ENCODE results near the gene MACF1. TPM values are rescaled to one million over a fixed set of nuclear protein-coding genes. Genes with fewer than 3 reads are reported as not detected.

Gene MACF1
- polyA plus RNA-seq, 1 of the 3 experiments (the other 2 are of a cell fraction): 37.6 TPM

GRCh38 chr1:39524171-39524570 is 319.7 kb downstream of the MACF1 start:
- Histone ChIP-seq H3F3A (replicated peaks; ENCODE audit: insufficient read depth) (no peaks in the 10 kb centered on the region), H3K36me3 (replicated peaks in 1 of 2; ENCODE audit: control insufficient read depth in 1 of 2, insufficient read depth in 2 of 2, low read length in 1 of 2) (peaks cover 0 to 10% of the 10 kb centered on the region in 2 experiments), H2AFZ (ENCODE audit: low read depth) (no peak overlapping the region), H3K27me3 (ENCODE audit: insufficient read depth) (no peaks in the 10 kb centered on the region), H3K4me3 (ENCODE audit: low read depth in 2 of 2, low read length in 1 of 2) (no peak overlapping the region), H3K9me2 (no peaks in the 10 kb centered on the region), H3K9me3 (no peaks in the 10 kb centered on the region), H3K4me1 (ENCODE audit: control insufficient read depth in 1 of 2, insufficient read depth in 2 of 2, low read depth in 1 of 2, low read length in 1 of 2) (no peaks in the 10 kb centered on the region), H4K20me1 (ENCODE audit: insufficient read depth) (no peaks in the 10 kb centered on the region), H3K79me2 (ENCODE audit: insufficient read depth) (no peaks in the 10 kb centered on the region), H3K9ac (no peak overlapping the region), H3K4me2 (no peak overlapping the region), H3K27ac (ENCODE audit: low read depth in 2 of 2, low read length in 1 of 2) (no peak overlapping the region)
- WGBS (ENCODE audit: low lambda C conversion rate): 90% methylated on average over 6 of the region's 6 CpGs
- DNase-seq: no peak
- ChIA-PET POLR2A (no interaction called here), CTCF (interaction anchor here (3.4 kb wide), 1 partner anchor 16 kb away, joined by 15 read pairs; no protein-coding TSS in a partner anchor)
- TF ChIP-seq MAX (IDR thresholded peaks at IDR 0.05; ENCODE audit: low read depth) (no peak), FOSL2 (IDR thresholded peaks at IDR 0.05; ENCODE audit: borderline replicate concordance, low read depth) (no peak), TCF12 (IDR thresholded peaks at IDR 0.05) (no peak), YY1 (IDR thresholded peaks at IDR 0.05; ENCODE audit: low read depth) (no peak), TAF1 (IDR thresholded peaks at IDR 0.05; ENCODE audit: borderline replicate concordance, low read depth, low read length) (no peak), SMC3 (IDR thresholded peaks at IDR 0.05; ENCODE audit: low read depth, low read length) (no peak), PBX3 (IDR thresholded peaks at IDR 0.05) (no peak), NFIC (IDR thresholded peaks at IDR 0.05; ENCODE audit: borderline replicate concordance) (no peak), POLR2AphosphoS5 (IDR thresholded peaks at IDR 0.05; ENCODE audit: low read depth, low read length) (no peak), GABPA (IDR thresholded peaks at IDR 0.05; ENCODE audit: low read depth) (no peak), MEF2A (IDR thresholded peaks at IDR 0.05; ENCODE audit: borderline replicate concordance, low read depth) (no peak), EZH2phosphoT487 (IDR thresholded peaks at IDR 0.05; ENCODE audit: borderline replicate concordance, low read depth) (no peak), CTCF (IDR thresholded peaks at IDR 0.05) (no peak), USF2 (IDR thresholded peaks at IDR 0.05; ENCODE audit: borderline replicate concordance, low read depth, low read length) (no peak), EP300 (IDR thresholded peaks at IDR 0.05; ENCODE audit: borderline replicate concordance in 1 of 2, low read depth in 1 of 2, low read length in 1 of 2) (no peak), USF1 (IDR thresholded peaks at IDR 0.05; ENCODE audit: borderline replicate concordance, low read depth) (no peak), IRF3 (IDR thresholded peaks at IDR 0.05; ENCODE audit: low read depth, low read length) (no peak), REST (IDR thresholded peaks at IDR 0.05; ENCODE audit: low read depth, low read length) (no peak), ELF1 (IDR thresholded peaks at IDR 0.05) (no peak)

Measured in SK-N-SH (cell line).